Chondrocyte (in vitro differentiated cells): ENCODE results near the gene ZNF384. TPM values are rescaled to one million over a fixed set of nuclear protein-coding genes. Genes with fewer than 3 reads are reported as not detected.

Experiments
- DNase-seq: peaks from one replicate; pipeline ENCODE4 v3.0.0; 2021; ENCODE audit warnings: mixed read lengths, low spot score
- H3K27ac Mint-ChIP-seq: one replicate; pipeline ENCODE4 v1.8.0; 2021; ENCODE audit warnings: mild to moderate bottlenecking, moderate library complexity, mixed read lengths; ENCODE audit not compliant: unreplicated experiment
- H3K27me3 Mint-ChIP-seq: 2 replicates; pipeline ENCODE4 v1.8.0; 2021; ENCODE audit warnings: low read depth, mixed read lengths
- H3K36me3 Mint-ChIP-seq: 2 replicates; pipeline ENCODE4 v1.8.0; 2021; ENCODE audit warnings: low read depth, mixed read lengths
- H3K4me1 Mint-ChIP-seq: 2 replicates; pipeline ENCODE4 v1.8.0; 2021; ENCODE audit warnings: low read depth, mild to moderate bottlenecking, mixed read lengths
- H3K4me3 Mint-ChIP-seq: one replicate; pipeline ENCODE4 v1.8.0; 2021; ENCODE audit warnings: mild to moderate bottlenecking, moderate library complexity, mixed read lengths; ENCODE audit not compliant: unreplicated experiment
- H3K9me3 Mint-ChIP-seq: 2 replicates; pipeline ENCODE4 v1.8.0; 2021; ENCODE audit warnings: low read depth, mixed read lengths
- total RNA-seq: library from RNA; stranded (reverse); gene quantifications from 3 replicates; pipeline ENCODE4 v1.2.1, GENCODE V29; 2021
- TF ChIP-seq, protein P1 (sequence below): fragments of 200-600 bp; sonication (generic); IDR thresholded peaks from 2 replicates; pipeline ENCODE4 v1.5.0; 2021; ENCODE audit warnings: antibody characterized with exemption, mild to moderate bottlenecking, moderate library complexity

Gene ZNF384
- total RNA-seq, 1 donor from 2014 or later, result 50.7 TPM

DNA sequence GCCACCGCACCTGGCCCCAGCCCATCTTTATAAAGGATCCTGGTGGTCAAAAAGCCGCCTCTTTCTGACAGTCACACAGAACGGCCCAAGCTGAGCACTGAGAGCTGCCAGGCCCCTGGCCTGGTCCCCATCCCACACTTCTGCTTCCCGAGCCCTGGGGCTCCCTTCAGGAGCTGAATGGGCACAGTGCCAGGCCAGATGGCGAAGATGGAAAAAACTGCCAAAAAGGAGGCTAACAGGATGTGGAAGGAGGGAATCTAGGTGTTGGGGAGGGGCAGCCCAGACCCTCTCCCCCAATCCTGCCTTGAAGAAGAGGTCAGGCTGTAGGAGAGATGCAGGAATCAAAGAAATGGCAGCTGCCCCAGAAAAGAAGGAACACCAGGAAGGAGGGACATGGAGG is 58.4 kb downstream of the ZNF384 start:
- H3K4me3 Mint-ChIP-seq, result no peak overlapping the region
- H3K4me1 Mint-ChIP-seq, result peaks cover 17% of the 10 kb centered on the region
- no peaks in the 10 kb centered on the region for H3K27me3 Mint-ChIP-seq
- DNase-seq, result no peak
- H3K27ac Mint-ChIP-seq, result no peak overlapping the region
- H3K9me3 Mint-ChIP-seq, result no peaks in the 10 kb centered on the region
- TF ChIP-seq, protein P1, sequence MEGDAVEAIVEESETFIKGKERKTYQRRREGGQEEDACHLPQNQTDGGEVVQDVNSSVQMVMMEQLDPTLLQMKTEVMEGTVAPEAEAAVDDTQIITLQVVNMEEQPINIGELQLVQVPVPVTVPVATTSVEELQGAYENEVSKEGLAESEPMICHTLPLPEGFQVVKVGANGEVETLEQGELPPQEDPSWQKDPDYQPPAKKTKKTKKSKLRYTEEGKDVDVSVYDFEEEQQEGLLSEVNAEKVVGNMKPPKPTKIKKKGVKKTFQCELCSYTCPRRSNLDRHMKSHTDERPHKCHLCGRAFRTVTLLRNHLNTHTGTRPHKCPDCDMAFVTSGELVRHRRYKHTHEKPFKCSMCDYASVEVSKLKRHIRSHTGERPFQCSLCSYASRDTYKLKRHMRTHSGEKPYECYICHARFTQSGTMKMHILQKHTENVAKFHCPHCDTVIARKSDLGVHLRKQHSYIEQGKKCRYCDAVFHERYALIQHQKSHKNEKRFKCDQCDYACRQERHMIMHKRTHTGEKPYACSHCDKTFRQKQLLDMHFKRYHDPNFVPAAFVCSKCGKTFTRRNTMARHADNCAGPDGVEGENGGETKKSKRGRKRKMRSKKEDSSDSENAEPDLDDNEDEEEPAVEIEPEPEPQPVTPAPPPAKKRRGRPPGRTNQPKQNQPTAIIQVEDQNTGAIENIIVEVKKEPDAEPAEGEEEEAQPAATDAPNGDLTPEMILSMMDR, result no peak
- H3K36me3 Mint-ChIP-seq, result no peaks in the 10 kb centered on the region

DNA sequence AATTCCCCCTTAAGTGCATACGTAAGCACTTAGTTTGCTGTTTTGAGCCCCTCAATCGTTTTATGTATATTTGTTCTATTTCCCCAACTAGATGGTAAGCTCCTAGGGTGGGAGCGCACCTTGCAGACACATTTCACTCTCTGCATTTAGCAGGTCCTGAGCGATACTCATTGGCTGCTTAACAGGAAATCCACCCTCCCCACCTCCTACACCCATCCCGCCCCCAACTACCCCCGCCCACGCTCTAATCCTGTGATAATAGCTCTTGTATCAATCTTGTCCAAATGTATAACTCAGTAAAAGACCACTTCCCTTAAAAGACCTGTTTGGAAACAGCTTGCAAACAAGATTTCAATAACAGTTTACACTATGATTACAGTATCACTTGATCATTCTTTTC is 61.6 kb downstream of the ZNF384 start:
- Mint-ChIP-seq H3K36me3 (no peaks in the 10 kb centered on the region), H3K27me3 (no peaks in the 10 kb centered on the region), H3K4me3 (no peak overlapping the region), H3K27ac (no peak overlapping the region), H3K9me3 (no peaks in the 10 kb centered on the region), H3K4me1 (peaks cover 6% of the 10 kb centered on the region)
- TF ChIP-seq, protein P1, result no peak
- no peak for DNase-seq

DNA sequence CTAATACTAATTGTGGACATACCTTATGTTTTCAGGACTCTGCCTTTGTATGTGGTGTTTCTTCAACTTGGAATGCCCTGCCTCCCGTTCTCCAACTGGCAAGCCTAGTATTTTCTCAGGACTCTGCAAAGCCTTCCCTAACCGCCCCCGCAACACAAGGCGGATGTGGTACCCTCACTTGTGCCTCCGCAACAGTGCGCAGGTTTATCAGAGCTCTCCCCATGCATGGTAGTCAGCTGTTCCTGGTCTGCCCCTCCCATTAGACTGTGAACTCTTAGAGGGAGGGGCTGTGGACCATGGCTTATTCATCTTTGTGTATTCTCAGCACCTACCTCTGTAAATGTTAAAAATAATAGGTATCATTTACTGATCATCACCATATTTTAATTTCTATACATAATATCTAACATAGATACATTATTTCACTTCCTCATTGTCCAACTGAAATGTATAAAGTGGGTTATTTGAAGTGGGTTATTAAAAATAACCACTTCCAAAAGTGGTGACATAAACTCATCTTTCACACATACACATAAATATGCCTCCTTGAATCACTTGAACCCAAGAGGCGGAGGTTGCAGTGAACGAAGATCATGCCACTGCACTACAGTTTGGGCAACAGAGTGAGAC is 62.4 kb downstream of the ZNF384 start:
- Mint-ChIP-seq H3K36me3 (no peaks in the 10 kb centered on the region), H3K27me3 (no peaks in the 10 kb centered on the region), H3K4me1 (no peaks in the 10 kb centered on the region), H3K9me3 (no peaks in the 10 kb centered on the region), H3K4me3 (no peak overlapping the region), H3K27ac (peak overlapping the region; percentile 62)
- TF ChIP-seq, protein P1, result no peak
- no peak for DNase-seq

DNA sequence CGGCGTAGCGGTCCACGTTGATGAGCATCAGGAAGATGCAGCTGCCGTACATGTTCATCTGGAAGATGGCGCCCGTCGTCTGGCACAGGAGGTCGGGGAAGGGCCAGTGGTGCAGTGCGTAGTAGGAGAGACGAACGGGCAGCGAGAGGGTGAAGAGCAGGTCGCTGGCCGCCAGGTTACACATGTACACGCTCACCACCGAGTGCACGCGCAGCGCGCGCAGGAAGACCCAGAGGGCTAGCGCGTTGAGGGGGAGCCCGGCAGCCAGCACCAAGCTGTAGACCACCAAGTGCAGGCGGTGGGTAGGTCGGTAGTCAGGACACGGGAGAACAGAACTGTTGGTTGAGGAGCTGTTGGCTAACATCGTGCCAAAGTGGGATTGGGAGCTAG is 68.3 kb downstream of the ZNF384 start:
- TF ChIP-seq, protein P1, result no peak

DNA sequence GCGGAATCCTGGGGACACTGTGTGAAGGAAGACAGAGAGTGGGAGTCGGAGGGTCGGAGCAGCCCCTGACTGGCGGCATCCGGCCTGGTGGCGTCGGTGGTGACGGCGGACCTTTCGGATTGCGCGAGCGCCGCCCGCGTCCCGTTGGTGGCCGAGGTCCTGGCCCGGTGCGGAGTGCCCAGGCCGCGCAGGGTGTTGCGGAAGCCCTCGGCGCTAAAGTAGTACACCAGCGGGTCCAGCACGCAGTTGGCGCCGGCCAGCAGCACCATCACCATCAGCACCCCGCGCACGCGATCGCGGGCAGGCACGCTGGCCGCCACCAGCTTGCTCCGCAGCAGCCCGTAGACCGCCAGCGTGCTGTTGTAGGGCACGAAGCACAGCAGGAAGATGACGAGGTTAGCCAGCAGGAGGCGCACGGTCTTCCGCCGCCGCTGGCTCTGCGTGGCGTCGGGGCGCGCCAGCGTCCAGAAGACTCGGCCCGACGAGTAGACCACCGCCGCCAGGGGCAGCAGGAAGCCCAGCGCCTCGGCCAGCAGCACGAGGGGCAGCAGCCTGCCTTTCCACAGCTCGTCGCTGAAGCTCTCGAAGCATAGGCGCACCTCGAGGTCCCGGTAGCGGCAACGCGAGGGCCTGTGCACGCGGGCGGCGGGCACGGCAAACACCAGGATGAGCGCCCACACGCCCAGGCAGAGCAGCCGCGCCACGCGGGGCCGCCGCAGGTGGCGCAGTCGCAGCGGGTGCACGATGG is 68.9 kb downstream of the ZNF384 start:
- no peak for DNase-seq
- no peaks in the 10 kb centered on the region for H3K27me3 Mint-ChIP-seq
- TF ChIP-seq, protein P1, result peak; percentile 67
- no peaks in the 10 kb centered on the region for H3K4me1 Mint-ChIP-seq
- H3K36me3 Mint-ChIP-seq, result no peaks in the 10 kb centered on the region
- H3K4me3 Mint-ChIP-seq, result no peak overlapping the region
- H3K9me3 Mint-ChIP-seq, result no peaks in the 10 kb centered on the region
- H3K27ac Mint-ChIP-seq, result no peak overlapping the region

More for the DNA sequence above, 68.3 kb downstream of the ZNF384 start:
- Mint-ChIP-seq H3K36me3 (no peaks in the 10 kb centered on the region), H3K27ac (no peak overlapping the region), H3K4me1 (no peaks in the 10 kb centered on the region), H3K4me3 (no peak overlapping the region), H3K9me3 (no peaks in the 10 kb centered on the region), H3K27me3 (no peaks in the 10 kb centered on the region)
- no peak for DNase-seq
